Mesendoderm (in vitro differentiated cells): ENCODE measurements around the gene FAM168A.

Experiments used
- DNase-seq: peaks from one replicate; pipeline ENCODE4 v3.0.0; 2013
- H2AK5ac ChIP-seq: 2 replicates; pipeline ENCODE4 v1.6.1; 2013; ENCODE audit warnings: low read length, inconsistent platforms
- H2BK120ac ChIP-seq: 2 replicates; pipeline ENCODE4 v1.6.1; 2013; ENCODE audit warnings: low read depth, mild to moderate bottlenecking, low read length, moderate library complexity, mixed read lengths
- H2BK15ac ChIP-seq: replicated peaks from 2 replicates; pipeline ENCODE4 v1.6.1; 2013; ENCODE audit warnings: low read depth, mild to moderate bottlenecking, moderate library complexity
- H2BK5ac ChIP-seq: 2 replicates; pipeline ENCODE4 v1.6.1; 2013; ENCODE audit warnings: low read length, inconsistent platforms
- H3K18ac ChIP-seq: 2 replicates; pipeline ENCODE4 v1.6.1; 2013; ENCODE audit warnings: mild to moderate bottlenecking, low read length, mixed read lengths
- H3K23ac ChIP-seq: one replicate; pipeline ENCODE4 v1.6.1; 2013; ENCODE audit warnings: low read length
- H3K27ac ChIP-seq: 2 replicates; pipeline ENCODE4 v1.5.1; 2013; ENCODE audit warnings: low read depth, mild to moderate bottlenecking, inconsistent platforms, low read length, moderate library complexity
- H3K27me3 ChIP-seq: 2 replicates; pipeline ENCODE4 v1.6.1; 2013; ENCODE audit warnings: low read length, control low read depth, mild to moderate bottlenecking, inconsistent platforms; ENCODE audit not compliant: insufficient read depth, poor library complexity
- H3K36me3 ChIP-seq: 2 replicates; pipeline ENCODE4 v1.6.1; 2013; ENCODE audit warnings: low read length, inconsistent platforms; ENCODE audit not compliant: control insufficient read depth, insufficient read depth
- H3K4ac ChIP-seq: one replicate; pipeline ENCODE4 v1.6.1; 2013; ENCODE audit warnings: low read depth, mild to moderate bottlenecking, low read length, moderate library complexity
- H3K4me1 ChIP-seq: 2 replicates; pipeline ENCODE4 v1.6.1; 2013; ENCODE audit warnings: low read depth, low read length, inconsistent platforms; ENCODE audit not compliant: control insufficient read depth
- H3K4me2 ChIP-seq: 2 replicates; pipeline ENCODE4 v1.6.1; 2013; ENCODE audit warnings: low read length
- H3K4me3 ChIP-seq: 2 replicates; pipeline ENCODE4 v1.5.1; 2013; ENCODE audit warnings: mild to moderate bottlenecking, low read length
- H3K56ac ChIP-seq: one replicate; pipeline ENCODE4 v1.6.1; 2013; ENCODE audit warnings: low read length
- H3K79me1 ChIP-seq: 2 replicates; pipeline ENCODE4 v1.6.1; 2013; ENCODE audit warnings: low read length, inconsistent platforms
- H3K79me2 ChIP-seq: 2 replicates; pipeline ENCODE4 v1.6.1; 2013; ENCODE audit warnings: mild to moderate bottlenecking, low read length; ENCODE audit not compliant: control insufficient read depth, insufficient read depth
- H3K9ac ChIP-seq: 2 replicates; pipeline ENCODE4 v1.6.1; 2013; ENCODE audit warnings: low read length, inconsistent platforms
- H4K5ac ChIP-seq: one replicate; pipeline ENCODE4 v1.6.1; 2013; ENCODE audit warnings: low read length
- H4K8ac ChIP-seq: one replicate; pipeline ENCODE4 v1.6.1; 2013; ENCODE audit warnings: low read depth, mild to moderate bottlenecking, control low read depth, low read length, moderate library complexity
- WGBS: extraction: QIAGEN DNeasy Blood & Tissue Kit; methylation state at CpG from one replicate; pipeline ENCODE4 v1.1.7; 2013; ENCODE audit warnings: low lambda C conversion rate, missing lambda C conversion rate; ENCODE audit not compliant: insufficient coverage; ENCODE audit errors: extremely low coverage; 5-methylcytosine and 5-hydroxymethylcytosine counted together

Gene FAM168A

DNA sequence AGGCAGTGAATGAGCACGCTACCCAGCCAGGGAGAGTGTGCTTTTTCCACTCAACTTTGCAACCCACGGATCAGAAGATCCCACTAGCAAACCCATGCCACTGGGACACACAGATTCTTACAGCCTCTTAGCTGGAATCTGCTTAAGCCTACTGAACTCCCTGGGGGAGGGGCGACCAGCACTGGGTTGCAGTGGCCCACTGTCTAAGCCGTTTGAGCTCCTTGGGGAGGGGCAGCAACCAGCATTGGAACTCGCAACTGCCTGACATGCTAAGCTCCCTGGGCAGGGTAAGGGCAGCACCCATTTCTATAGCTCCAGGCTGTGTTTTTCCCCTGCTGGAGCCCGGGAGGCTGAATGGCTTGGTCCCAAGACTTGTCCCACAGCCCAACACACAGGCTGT is 99.6 kb downstream of the FAM168A start:
- Histone ChIP-seq H2AK5ac (no peak overlapping the region), H2BK120ac (no peak overlapping the region), H3K4ac (no peak overlapping the region), H2BK15ac (no peak overlapping the region), H3K9ac (no peak overlapping the region), H4K5ac (no peak overlapping the region), H3K4me2 (no peak overlapping the region), H3K4me3 (no peak overlapping the region), H3K36me3 (no peaks in the 10 kb centered on the region), H3K27me3 (no peaks in the 10 kb centered on the region), H3K18ac (no peak overlapping the region), H3K27ac (no peak overlapping the region), H3K23ac (no peak overlapping the region), H4K8ac (no peak overlapping the region), H3K4me1 (peaks cover 4% of the 10 kb centered on the region), H2BK5ac (no peak overlapping the region), H3K79me1 (no peaks in the 10 kb centered on the region), H3K56ac (no peak overlapping the region), H3K79me2 (no peaks in the 10 kb centered on the region)
- no CpG with 5 or more reads among the region's 6 CpGs for WGBS
- DNase-seq = no peak

DNA sequence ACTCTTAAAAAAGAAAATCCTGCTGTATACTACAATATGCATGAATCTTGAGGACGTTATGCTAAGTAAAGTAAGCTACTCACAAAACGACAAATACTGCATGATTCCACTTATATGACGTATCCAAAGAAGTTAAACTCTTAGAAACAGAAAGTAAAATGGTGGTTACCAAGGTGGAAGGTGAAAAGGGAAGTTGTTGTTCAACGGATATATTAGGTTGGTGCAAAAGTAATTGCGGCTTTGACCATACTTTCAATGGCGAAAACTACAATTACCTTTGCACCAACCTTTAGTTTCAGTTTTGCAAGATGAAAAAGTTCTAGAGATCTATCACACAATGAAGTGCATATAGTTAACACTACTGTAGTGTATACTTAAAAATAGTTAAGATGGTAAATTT is 101.8 kb downstream of the FAM168A start:
- DNase-seq = no peak
- Histone ChIP-seq H3K4me2 (no peak overlapping the region), H3K4me3 (no peak overlapping the region), H3K79me1 (no peaks in the 10 kb centered on the region), H4K5ac (no peak overlapping the region), H3K27me3 (no peaks in the 10 kb centered on the region), H3K36me3 (no peaks in the 10 kb centered on the region), H2AK5ac (no peak overlapping the region), H3K9ac (no peak overlapping the region), H3K4ac (no peak overlapping the region), H3K4me1 (peaks cover 4% of the 10 kb centered on the region), H3K79me2 (no peaks in the 10 kb centered on the region), H3K27ac (no peak overlapping the region), H2BK5ac (no peak overlapping the region), H3K18ac (no peak overlapping the region), H2BK15ac (no peak overlapping the region), H3K56ac (no peak overlapping the region), H4K8ac (no peak overlapping the region), H3K23ac (no peak overlapping the region), H2BK120ac (no peak overlapping the region)
- no CpG with 5 or more reads among the region's 6 CpGs for WGBS

DNA sequence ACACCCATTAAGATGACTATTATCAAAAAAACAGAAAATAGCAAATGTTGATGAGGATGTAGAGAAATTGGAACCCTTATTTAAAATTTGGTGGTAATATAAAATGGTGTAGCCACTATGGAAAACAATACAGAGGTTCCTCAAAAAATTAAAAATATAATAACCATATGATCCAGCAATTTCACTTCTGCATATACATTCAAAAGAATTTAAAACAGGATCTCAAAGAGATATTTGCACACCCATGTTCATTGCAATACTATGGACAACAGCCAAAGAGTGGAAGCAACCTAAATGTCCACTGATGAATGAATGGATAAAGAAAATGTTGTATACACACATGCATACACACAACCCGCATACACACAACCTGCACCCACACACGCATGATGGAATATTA is 102.2 kb downstream of the FAM168A start:
- Histone ChIP-seq H3K27ac (no peak overlapping the region), H4K5ac (no peak overlapping the region), H3K79me2 (no peaks in the 10 kb centered on the region), H3K4me2 (no peak overlapping the region), H2AK5ac (no peak overlapping the region), H3K56ac (no peak overlapping the region), H2BK15ac (no peak overlapping the region), H3K18ac (no peak overlapping the region), H4K8ac (no peak overlapping the region), H3K23ac (no peak overlapping the region), H3K4ac (no peak overlapping the region), H3K36me3 (no peaks in the 10 kb centered on the region), H3K4me3 (no peak overlapping the region), H3K79me1 (no peaks in the 10 kb centered on the region), H3K4me1 (peaks cover 4% of the 10 kb centered on the region), H2BK5ac (no peak overlapping the region), H2BK120ac (no peak overlapping the region), H3K27me3 (no peaks in the 10 kb centered on the region), H3K9ac (no peak overlapping the region)
- no peak for DNase-seq
- no CpG with 5 or more reads among the region's 2 CpGs for WGBS

DNA sequence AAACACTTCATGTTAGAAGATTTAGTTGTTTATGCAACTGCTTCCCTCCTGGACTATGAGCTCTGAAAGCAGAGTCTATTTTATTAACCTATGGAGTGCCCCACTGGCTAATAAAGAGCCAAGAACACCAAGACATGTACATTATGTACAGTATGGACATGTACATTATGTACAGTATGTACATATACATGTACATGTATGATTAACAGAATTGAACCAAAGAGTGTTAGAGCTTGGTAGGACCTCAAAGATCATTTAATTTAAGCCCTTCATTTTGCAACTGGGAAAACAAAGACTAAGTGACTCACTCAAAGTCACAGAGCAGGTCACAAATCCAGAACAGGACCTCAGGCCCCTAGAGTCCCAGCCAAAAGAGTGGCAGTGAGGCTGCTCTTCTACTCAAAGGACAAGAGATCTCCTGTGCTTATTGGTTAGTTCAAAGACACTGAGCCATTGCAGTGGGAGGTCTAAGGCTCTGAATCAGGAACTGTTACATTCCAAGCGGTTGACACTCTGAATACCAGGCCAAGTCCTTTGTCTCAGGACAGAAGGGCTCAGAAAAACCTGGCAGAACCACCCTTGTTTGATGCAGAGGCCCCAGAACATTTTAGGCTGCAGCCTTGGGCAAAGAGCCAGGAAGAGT is 103.8 kb downstream of the FAM168A start:
- Histone ChIP-seq H3K56ac (peak overlapping the region; percentile 56), H3K4ac (no peak overlapping the region), H3K18ac (no peak overlapping the region), H3K9ac (no peak overlapping the region), H2BK120ac (no peak overlapping the region), H3K4me3 (no peak overlapping the region), H4K5ac (peak overlapping the region; percentile 86), H3K4me1 (peaks cover 4% of the 10 kb centered on the region), H3K4me2 (no peak overlapping the region), H3K27ac (peak overlapping the region; percentile 72), H4K8ac (peak overlapping the region; percentile 2), H3K27me3 (no peaks in the 10 kb centered on the region), H3K36me3 (no peaks in the 10 kb centered on the region), H3K79me1 (no peaks in the 10 kb centered on the region), H2BK15ac (peak overlapping the region; percentile 65), H3K23ac (no peak overlapping the region), H3K79me2 (no peaks in the 10 kb centered on the region), H2AK5ac (no peak overlapping the region), H2BK5ac (peak overlapping the region; percentile 45)
- WGBS = no CpG with 5 or more reads among the region's 1 CpG
- peak; percentile 99 for DNase-seq

DNA sequence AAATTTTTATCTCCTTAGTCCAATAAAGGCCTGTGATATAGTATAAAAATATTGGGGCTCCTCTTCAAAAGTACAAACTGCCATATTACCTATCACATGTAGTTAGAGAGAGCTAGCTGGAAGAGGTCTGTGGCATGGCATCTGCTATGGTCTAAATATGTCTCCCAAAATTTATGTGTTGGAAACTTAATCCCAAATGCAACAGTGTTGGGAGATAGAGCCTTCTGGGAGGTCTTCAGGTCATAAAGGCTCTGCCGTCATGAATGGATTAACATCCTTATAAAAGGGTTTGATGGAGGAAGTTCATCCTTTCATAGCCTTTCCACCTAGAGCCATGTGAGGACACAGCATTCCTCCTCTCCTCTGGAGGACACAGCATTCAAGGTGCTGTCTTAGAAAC is 116.3 kb downstream of the FAM168A start:
- H3K36me3 ChIP-seq = no peaks in the 10 kb centered on the region
- H3K27me3 ChIP-seq = no peaks in the 10 kb centered on the region
- H3K4me2 ChIP-seq = no peak overlapping the region
- H3K4me1 ChIP-seq = no peaks in the 10 kb centered on the region
- WGBS = no CpG with 5 or more reads among the region's 1 CpG
- no peaks in the 10 kb centered on the region for H3K79me1 ChIP-seq
- no peak overlapping the region for H3K4ac ChIP-seq
- no peak overlapping the region for H2BK120ac ChIP-seq
- H2AK5ac ChIP-seq = no peak overlapping the region
- H2BK5ac ChIP-seq = no peak overlapping the region
- H3K79me2 ChIP-seq = no peaks in the 10 kb centered on the region
- no peak overlapping the region for H3K9ac ChIP-seq
- DNase-seq = no peak
- no peak overlapping the region for H4K5ac ChIP-seq
- H3K23ac ChIP-seq = no peak overlapping the region
- no peak overlapping the region for H4K8ac ChIP-seq
- H3K27ac ChIP-seq = no peak overlapping the region
- no peak overlapping the region for H2BK15ac ChIP-seq
- H3K56ac ChIP-seq = no peak overlapping the region
- H3K18ac ChIP-seq = no peak overlapping the region
- H3K4me3 ChIP-seq = no peak overlapping the region

DNA sequence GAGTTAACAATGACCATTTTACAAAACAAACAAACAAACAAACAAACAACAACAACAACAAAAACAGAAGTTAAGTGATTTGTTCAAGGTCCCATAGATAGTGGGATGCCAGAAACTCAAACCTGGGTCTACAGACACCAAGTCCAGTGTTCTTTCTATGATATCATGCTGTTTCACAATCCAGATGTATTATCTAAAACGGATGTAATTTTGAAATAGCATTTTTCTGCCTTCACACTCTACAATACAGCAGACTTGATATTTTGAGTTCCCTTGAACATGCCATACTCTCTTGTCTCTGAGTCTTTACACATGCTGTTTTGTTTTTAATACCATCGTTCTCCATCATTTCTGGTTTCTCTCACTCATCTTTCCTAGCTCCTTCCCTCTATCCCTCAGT is 117.2 kb downstream of the FAM168A start:
- no peak overlapping the region for H3K23ac ChIP-seq
- H3K18ac ChIP-seq = no peak overlapping the region
- H3K56ac ChIP-seq = no peak overlapping the region
- H4K5ac ChIP-seq = no peak overlapping the region
- H3K36me3 ChIP-seq = no peaks in the 10 kb centered on the region
- no peak overlapping the region for H2BK15ac ChIP-seq
- no peak overlapping the region for H3K4me2 ChIP-seq
- no peak overlapping the region for H2BK5ac ChIP-seq
- no peak overlapping the region for H3K4ac ChIP-seq
- WGBS = no CpG with 5 or more reads among the region's 2 CpGs
- no peak for DNase-seq
- H2BK120ac ChIP-seq = no peak overlapping the region
- H3K27ac ChIP-seq = no peak overlapping the region
- no peak overlapping the region for H3K9ac ChIP-seq
- H3K79me2 ChIP-seq = no peaks in the 10 kb centered on the region
- no peaks in the 10 kb centered on the region for H3K79me1 ChIP-seq
- no peak overlapping the region for H3K4me3 ChIP-seq
- no peaks in the 10 kb centered on the region for H3K27me3 ChIP-seq
- H2AK5ac ChIP-seq = no peak overlapping the region
- H3K4me1 ChIP-seq = no peaks in the 10 kb centered on the region
- no peak overlapping the region for H4K8ac ChIP-seq
